AG09319 (cell line): ENCODE results near the gene NPAS3.

Experiments
- DNase-seq: peaks from one replicate; pipeline ENCODE4 v3.0.0-alpha.2; 2010; ENCODE audit warnings: low read depth; ENCODE audit errors: extremely low read depth
- TF ChIP-seq, protein P1 (sequence below): IDR thresholded peaks from 2 replicates; pipeline ENCODE4 v1.5.1; 2011; ENCODE audit warnings: low read depth, mild to moderate bottlenecking, inconsistent platforms, low read length, moderate library complexity

NPAS3 gene

DNA sequence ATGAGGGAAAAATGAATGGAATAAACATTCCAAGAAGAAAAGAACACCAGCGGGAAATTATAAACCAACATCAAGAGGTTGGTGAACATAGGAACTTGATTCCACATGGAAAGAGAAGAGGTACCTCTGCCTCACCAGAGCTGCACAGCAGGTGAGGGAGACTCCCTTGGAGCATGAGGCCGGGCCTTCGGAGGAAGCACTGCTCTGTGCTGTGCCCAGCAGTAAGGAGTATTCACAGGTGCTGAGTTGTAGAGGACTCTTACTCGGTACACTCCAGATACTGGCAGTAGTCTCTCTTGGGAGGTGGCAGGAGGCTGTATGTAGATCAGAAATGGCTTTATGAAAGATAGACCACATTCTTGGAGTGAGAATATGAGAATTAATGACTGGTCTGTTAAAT, 76.0 kb downstream of the NPAS3 start:
- TF ChIP-seq, protein P1, sequence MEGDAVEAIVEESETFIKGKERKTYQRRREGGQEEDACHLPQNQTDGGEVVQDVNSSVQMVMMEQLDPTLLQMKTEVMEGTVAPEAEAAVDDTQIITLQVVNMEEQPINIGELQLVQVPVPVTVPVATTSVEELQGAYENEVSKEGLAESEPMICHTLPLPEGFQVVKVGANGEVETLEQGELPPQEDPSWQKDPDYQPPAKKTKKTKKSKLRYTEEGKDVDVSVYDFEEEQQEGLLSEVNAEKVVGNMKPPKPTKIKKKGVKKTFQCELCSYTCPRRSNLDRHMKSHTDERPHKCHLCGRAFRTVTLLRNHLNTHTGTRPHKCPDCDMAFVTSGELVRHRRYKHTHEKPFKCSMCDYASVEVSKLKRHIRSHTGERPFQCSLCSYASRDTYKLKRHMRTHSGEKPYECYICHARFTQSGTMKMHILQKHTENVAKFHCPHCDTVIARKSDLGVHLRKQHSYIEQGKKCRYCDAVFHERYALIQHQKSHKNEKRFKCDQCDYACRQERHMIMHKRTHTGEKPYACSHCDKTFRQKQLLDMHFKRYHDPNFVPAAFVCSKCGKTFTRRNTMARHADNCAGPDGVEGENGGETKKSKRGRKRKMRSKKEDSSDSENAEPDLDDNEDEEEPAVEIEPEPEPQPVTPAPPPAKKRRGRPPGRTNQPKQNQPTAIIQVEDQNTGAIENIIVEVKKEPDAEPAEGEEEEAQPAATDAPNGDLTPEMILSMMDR: no peak
- no peak for DNase-seq

DNA sequence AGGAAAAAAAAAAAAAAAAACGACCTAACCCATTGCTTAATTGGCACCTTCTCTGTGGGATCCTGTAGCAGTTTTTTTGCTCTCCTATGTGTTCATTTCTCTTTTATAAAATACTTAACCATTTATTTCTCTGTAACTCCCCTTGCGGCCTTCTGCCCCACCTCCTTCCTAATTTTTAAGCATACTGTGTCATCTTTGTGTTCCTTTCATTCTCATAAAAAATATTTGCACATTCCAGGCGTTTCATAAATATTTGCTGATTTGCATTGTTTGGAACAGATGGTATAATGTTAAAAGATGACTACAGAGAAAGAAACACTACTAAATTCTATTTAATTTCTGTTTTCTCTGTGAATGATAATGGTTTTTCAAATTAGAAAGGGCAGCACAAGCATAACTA, 77.9 kb downstream of the NPAS3 start:
- TF ChIP-seq, protein P1: no peak
- DNase-seq: no peak

DNA sequence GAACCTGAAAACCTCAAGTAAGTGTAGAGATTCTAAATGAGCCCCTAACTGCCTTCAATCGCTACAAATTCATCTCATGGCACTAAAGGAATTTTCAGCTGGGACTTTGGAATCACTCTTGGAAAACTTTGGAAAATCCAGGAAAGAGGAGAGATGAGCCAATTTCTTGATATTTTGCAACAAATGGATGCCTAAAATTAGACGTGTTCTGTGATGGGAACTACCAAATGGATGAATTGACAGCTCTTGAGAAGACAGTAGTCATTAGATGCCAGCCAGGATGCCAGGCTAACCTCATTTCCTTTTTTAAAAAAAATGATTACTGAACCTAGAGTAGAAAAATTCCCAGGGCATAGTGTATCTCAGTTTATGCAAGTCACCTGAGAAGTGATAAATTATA, 78.3 kb downstream of the NPAS3 start:
- TF ChIP-seq, protein P1: no peak
- DNase-seq: no peak

DNA sequence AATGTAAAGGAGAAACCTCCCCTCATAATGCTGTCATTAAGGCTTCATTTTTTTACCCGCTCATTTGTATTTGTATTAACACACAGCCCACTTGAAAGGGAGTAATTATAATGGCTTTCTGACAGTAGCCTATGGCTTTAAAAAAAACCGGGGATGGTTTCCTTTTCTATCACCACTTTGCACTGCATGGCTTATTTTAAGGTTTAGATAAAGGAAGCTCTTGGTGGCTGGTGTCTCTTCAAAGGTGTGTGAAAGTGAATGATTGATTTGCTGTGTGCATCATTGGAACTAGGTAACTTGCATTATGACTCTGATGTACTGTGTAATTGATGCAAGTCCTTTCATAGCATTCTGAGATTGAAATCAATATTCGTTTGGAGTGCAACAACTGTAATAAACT, 80.7 kb downstream of the NPAS3 start:
- TF ChIP-seq, protein P1: no peak
- DNase-seq: no peak

DNA sequence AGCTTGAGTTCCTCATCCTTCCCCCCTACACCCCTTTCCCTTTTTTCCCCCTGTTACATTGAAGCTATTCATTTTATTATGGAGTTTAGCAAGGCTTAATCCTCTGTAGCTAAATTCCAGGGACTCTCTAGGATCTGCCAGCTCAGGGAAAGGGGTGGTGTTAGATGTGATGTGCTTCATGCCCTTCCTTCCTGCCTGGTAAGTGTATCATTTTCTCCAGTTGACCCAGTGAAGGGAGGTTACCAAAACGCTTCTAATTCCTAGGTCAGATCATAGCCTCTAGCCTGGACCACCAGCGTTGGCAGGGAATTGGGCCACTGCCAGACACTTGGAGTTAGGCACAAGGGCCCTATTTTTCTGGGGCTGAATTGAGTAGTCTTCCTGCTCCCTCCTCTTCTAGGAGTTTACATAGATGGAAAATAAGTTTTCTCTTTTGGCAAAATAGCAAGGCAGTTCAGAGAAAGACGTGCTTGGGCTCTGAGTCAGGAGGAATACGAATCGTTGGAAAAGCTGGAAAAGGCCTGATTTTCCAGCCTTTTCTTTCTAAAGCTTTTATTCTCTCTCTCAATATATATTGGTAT, 88.3 kb downstream of the NPAS3 start:
- no peak for DNase-seq
- TF ChIP-seq, protein P1: no peak

DNA sequence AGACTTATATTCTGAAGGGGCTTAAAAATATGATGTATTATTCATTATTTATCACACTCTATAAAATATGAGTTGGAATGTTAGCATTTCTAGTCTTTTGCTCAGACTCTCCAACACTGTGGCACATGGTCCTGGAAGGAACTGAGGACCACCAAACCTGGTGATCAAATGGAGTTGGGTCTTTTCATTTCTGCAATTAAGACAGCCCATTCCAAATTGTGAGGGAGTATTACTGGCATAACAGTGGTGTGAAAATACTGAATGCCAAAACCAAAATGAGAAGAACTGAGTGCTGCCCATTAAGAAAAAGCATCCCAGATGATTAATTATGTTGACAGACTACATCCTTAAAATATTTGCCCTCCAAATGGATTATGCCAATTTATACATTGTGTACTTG, 90.8 kb downstream of the NPAS3 start:
- no peak for DNase-seq
- TF ChIP-seq, protein P1: no peak

DNA sequence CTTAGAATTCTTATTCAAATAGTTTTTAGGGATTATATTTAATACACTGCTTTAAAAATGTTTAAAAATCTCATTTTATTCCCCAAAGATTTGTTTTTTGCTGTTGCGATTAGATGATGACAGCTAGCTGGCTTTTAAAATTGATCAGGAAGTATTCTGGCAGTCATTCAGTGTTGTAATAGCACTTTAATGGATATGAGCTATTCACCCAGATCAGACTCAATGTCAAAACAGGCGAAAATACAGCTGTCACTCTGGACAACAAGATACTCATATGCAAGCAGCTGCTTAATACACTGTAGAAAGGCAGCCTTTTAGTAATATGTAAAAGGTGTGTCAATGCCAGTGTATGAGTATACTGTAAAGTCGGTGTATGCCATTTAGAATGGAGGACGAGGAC, 91.7 kb downstream of the NPAS3 start:
- no peak for DNase-seq
- TF ChIP-seq, protein P1: no peak
